Liver (tissue), 9 donors: ENCODE results near the gene PHF2. TPM values are rescaled to one million over a fixed set of nuclear protein-coding genes. Genes with fewer than 3 reads are reported as not detected.

Experiments used
- DNase-seq: peaks from one replicate; pipeline ENCODE4 v3.0.0-alpha.2; 2017; ENCODE audit warnings: low spot score
- H3K27ac ChIP-seq, 2 donors: one replicate each; pipeline ENCODE4 v1.7.0; 2013; ENCODE audit warnings: inconsistent platforms in 2 of 2, low read length in 2 of 2, control low read depth in 1 of 2, low read depth in 1 of 2, mild to moderate bottlenecking in 1 of 2
- H3K27me3 ChIP-seq, 4 donors: one replicate each; pipeline versions ENCODE4 v1.6.1 to v1.7.0; 2013; ENCODE audit warnings: low read length in 3 of 4, inconsistent platforms in 1 of 4, mild to moderate bottlenecking in 1 of 4, moderate library complexity in 1 of 4; ENCODE audit not compliant: control insufficient read depth in 4 of 4, insufficient read depth in 4 of 4
- H3K36me3 ChIP-seq, 4 donors: one replicate each; pipeline versions ENCODE4 v1.6.1 to v1.7.0; 2013; ENCODE audit warnings: low read length in 3 of 4, mild to moderate bottlenecking in 3 of 4, low read depth in 1 of 4, moderate library complexity in 1 of 4; ENCODE audit not compliant: control insufficient read depth in 4 of 4, insufficient read depth in 3 of 4
- H3K4me1 ChIP-seq, 4 donors: one replicate each; pipeline versions ENCODE4 v1.6.1 to v1.7.0; 2013; ENCODE audit warnings: low read length in 3 of 4, mild to moderate bottlenecking in 3 of 4, moderate library complexity in 1 of 4; ENCODE audit not compliant: control insufficient read depth in 4 of 4, insufficient read depth in 4 of 4
- H3K4me3 ChIP-seq, 3 donors: one replicate each; pipeline versions ENCODE4 v1.6.1 to v1.7.0; 2013; ENCODE audit warnings: low read length in 3 of 3, control low read depth in 1 of 3, low read depth in 1 of 3, mild to moderate bottlenecking in 1 of 3
- H3K9ac ChIP-seq, 2 donors: one replicate each; pipeline ENCODE4 v1.7.0; 2013; ENCODE audit warnings: low read length in 2 of 2, mild to moderate bottlenecking in 2 of 2, moderate library complexity in 2 of 2, control low read depth in 1 of 2, low read depth in 1 of 2
- H3K9me3 ChIP-seq, 4 donors: one replicate each; pipeline versions ENCODE4 v1.6.1 to v1.7.0; 2013; ENCODE audit warnings: low read length in 3 of 4; ENCODE audit not compliant: control insufficient read depth in 4 of 4
- FOXA2 ChIP-seq: IDR thresholded peaks from 2 replicates; pipeline ENCODE4 v1.6.1; 2016; ENCODE audit warnings: antibody characterized with exemption
- HNF4A ChIP-seq, 2 donors: conservative IDR thresholded peaks; 2 replicates each; pipeline ENCODE4 v1.6.1; 2016; ENCODE audit warnings: antibody characterized with exemption in 2 of 2, mild to moderate bottlenecking in 2 of 2
- HNF4G ChIP-seq: IDR thresholded peaks from 2 replicates; pipeline ENCODE4 v1.6.1; 2016; ENCODE audit warnings: antibody characterized with exemption
- JUND ChIP-seq, 2 donors: IDR thresholded peaks; 2 replicates each; pipeline ENCODE4 v1.6.1; 2016; ENCODE audit warnings: antibody characterized with exemption in 2 of 2
- RXRA ChIP-seq, 2 donors: IDR thresholded peaks; 2 replicates each; pipeline ENCODE4 v1.6.1; 2017 to 2018; ENCODE audit warnings: antibody characterized with exemption in 2 of 2, mild to moderate bottlenecking in 1 of 2
- TAF1 ChIP-seq: conservative IDR thresholded peaks from 2 replicates; pipeline ENCODE4 v1.6.1; 2016; ENCODE audit warnings: antibody characterized with exemption, mild to moderate bottlenecking
- WGBS: extraction: QIAGEN DNeasy Blood & Tissue Kit; methylation state at CpG from one replicate; pipeline ENCODE4 v1.1.7; 2013; 5-methylcytosine and 5-hydroxymethylcytosine counted together
- polyA plus RNA-seq, 2 donors: library from polyadenylated mRNA; stranded (reverse) in 1 of 2; unstranded in 1 of 2; fragments of 200-250 nt in 1 of 2; fragments of >200 nt in 1 of 2; fragmentation: Nextera tagmentation in 1 of 2; extraction: Ambion mirVana in 1 of 2; gene quantifications; one replicate each; pipeline versions ENCODE4 v1.2.1 to v1.2.3, GENCODE V29; 2013 to 2015
- total RNA-seq, 2 donors: library from RNA; depleted of rRNA; stranded (reverse); fragments of >200 nt; gene quantifications; one replicate each; pipeline ENCODE4 v1.2.3, GENCODE V29; 2014
- TF ChIP-seq, protein P1 (sequence below): IDR thresholded peaks from 2 replicates; pipeline ENCODE4 v1.6.1; 2016; ENCODE audit warnings: antibody characterized with exemption, mild to moderate bottlenecking
- TF ChIP-seq, protein P2 (sequence below): IDR thresholded peaks from 2 replicates; pipeline ENCODE4 v1.6.1; 2016; ENCODE audit warnings: antibody characterized with exemption
- TF ChIP-seq, protein P3 (sequence below): fragments of 150-350 bp; IDR thresholded peaks from 2 replicates; pipeline ENCODE4 v1.5.1; 2017; ENCODE audit warnings: improper control_type of control experiment, low read depth, low read length; ENCODE audit not compliant: missing input control
- donor health status: healthy.
- donor health status: healthy.
- donor health status: healthy.
- donor health status: healthy.
- donor health status: healthy.

The PHF2 gene
- total and polyA plus RNA-seq, 4 donors, result 2.3 to 8.6 (median 6.7) TPM

DNA sequence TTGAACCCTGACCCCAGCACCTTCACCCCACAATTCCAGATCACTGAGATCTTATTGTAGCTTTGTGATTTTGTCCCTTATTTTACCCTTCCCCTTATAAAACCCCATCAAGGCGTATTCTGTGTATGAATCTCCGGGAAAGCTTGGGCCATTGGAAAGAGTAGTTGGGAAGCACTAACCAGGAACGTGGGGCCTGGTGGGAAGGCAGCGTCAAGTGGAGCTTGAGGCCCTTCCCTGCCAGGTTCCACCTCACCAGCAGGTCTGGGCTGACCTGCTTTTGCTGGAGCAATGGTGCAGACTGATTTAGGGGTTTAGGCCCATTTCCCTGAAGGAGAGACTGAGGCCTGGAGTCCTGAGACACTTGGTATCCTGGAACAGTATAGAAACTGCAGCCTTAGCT is 9.3 kb downstream of the PHF2 start:
- WGBS, result 97% methylated on average over 4 of the region's 4 CpGs
- peaks cover 6 to 23% (median 19%) of the 10 kb centered on the region in 4 donors for H3K4me1 ChIP-seq
- no peak overlapping the region for H3K4me3 ChIP-seq
- no peak overlapping the region for H3K27ac ChIP-seq
- H3K9me3 ChIP-seq, result no peaks in the 10 kb centered on the region
- DNase-seq, result no peak
- TF ChIP-seq HNF4G, result no peak
- TF ChIP-seq, protein P1, sequence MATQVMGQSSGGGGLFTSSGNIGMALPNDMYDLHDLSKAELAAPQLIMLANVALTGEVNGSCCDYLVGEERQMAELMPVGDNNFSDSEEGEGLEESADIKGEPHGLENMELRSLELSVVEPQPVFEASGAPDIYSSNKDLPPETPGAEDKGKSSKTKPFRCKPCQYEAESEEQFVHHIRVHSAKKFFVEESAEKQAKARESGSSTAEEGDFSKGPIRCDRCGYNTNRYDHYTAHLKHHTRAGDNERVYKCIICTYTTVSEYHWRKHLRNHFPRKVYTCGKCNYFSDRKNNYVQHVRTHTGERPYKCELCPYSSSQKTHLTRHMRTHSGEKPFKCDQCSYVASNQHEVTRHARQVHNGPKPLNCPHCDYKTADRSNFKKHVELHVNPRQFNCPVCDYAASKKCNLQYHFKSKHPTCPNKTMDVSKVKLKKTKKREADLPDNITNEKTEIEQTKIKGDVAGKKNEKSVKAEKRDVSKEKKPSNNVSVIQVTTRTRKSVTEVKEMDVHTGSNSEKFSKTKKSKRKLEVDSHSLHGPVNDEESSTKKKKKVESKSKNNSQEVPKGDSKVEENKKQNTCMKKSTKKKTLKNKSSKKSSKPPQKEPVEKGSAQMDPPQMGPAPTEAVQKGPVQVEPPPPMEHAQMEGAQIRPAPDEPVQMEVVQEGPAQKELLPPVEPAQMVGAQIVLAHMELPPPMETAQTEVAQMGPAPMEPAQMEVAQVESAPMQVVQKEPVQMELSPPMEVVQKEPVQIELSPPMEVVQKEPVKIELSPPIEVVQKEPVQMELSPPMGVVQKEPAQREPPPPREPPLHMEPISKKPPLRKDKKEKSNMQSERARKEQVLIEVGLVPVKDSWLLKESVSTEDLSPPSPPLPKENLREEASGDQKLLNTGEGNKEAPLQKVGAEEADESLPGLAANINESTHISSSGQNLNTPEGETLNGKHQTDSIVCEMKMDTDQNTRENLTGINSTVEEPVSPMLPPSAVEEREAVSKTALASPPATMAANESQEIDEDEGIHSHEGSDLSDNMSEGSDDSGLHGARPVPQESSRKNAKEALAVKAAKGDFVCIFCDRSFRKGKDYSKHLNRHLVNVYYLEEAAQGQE, result no peak
- TF ChIP-seq, protein P2, sequence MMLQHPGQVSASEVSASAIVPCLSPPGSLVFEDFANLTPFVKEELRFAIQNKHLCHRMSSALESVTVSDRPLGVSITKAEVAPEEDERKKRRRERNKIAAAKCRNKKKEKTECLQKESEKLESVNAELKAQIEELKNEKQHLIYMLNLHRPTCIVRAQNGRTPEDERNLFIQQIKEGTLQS, result no peak
- no peaks in the 10 kb centered on the region for H3K27me3 ChIP-seq
- H3K9ac ChIP-seq, result no peak overlapping the region
- no peaks in the 10 kb centered on the region for H3K36me3 ChIP-seq

DNA sequence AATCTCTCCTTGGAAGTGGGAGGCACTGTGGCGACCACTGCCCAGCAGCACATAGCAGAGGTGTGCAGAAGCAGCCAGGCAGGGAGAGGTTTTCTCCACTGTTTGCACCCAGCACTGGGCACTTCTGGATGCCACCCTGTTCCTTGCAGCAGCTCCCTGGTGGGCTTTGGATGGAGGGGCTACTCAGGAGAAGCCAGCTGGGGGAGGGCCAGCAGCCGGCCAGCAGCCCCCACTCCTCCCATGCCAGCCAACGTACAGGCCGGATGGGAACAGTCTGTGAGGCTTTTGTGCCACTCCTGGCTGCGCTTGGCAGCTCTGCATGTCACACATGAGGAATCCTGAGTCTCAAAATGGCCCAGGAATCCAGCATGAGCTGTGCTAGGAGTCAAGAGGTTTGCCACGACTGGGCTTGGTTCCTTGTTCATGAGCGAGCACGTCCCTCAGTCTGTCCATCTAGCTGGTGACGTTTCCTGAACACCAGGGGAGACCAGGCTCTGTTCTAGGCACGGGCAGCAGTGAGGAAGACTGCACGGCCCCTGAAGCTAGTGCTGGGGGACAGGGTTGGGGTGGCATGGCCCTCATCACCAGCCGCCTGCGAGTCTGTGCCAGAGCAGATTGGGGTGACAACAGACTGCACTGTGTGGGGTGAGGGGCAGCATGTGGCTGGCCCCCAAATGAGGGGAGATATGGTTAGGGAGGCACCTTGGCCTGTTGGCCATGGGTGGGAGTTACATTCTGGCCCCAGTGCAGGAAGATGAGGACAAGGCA is 10.1 kb downstream of the PHF2 start:
- no peak for DNase-seq
- H3K27ac ChIP-seq, result no peak overlapping the region
- peaks cover 4 to 15% (median 11%) of the 10 kb centered on the region in 4 donors for H3K4me1 ChIP-seq
- WGBS, result 96% methylated on average over 13 of the region's 13 CpGs
- H3K36me3 ChIP-seq, result no peaks in the 10 kb centered on the region
- no peaks in the 10 kb centered on the region for H3K9me3 ChIP-seq
- H3K9ac ChIP-seq, result no peak overlapping the region
- no peaks in the 10 kb centered on the region for H3K27me3 ChIP-seq
- H3K4me3 ChIP-seq, result no peak overlapping the region
- TF ChIP-seq RXRA (IDR thresholded peaks at IDR 0.05) (no peak), FOXA2 (no peak), HNF4A (conservative IDR thresholded peaks at IDR 0.05) (no peak)
- TF ChIP-seq, protein P3, sequence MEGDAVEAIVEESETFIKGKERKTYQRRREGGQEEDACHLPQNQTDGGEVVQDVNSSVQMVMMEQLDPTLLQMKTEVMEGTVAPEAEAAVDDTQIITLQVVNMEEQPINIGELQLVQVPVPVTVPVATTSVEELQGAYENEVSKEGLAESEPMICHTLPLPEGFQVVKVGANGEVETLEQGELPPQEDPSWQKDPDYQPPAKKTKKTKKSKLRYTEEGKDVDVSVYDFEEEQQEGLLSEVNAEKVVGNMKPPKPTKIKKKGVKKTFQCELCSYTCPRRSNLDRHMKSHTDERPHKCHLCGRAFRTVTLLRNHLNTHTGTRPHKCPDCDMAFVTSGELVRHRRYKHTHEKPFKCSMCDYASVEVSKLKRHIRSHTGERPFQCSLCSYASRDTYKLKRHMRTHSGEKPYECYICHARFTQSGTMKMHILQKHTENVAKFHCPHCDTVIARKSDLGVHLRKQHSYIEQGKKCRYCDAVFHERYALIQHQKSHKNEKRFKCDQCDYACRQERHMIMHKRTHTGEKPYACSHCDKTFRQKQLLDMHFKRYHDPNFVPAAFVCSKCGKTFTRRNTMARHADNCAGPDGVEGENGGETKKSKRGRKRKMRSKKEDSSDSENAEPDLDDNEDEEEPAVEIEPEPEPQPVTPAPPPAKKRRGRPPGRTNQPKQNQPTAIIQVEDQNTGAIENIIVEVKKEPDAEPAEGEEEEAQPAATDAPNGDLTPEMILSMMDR, result no peak

DNA sequence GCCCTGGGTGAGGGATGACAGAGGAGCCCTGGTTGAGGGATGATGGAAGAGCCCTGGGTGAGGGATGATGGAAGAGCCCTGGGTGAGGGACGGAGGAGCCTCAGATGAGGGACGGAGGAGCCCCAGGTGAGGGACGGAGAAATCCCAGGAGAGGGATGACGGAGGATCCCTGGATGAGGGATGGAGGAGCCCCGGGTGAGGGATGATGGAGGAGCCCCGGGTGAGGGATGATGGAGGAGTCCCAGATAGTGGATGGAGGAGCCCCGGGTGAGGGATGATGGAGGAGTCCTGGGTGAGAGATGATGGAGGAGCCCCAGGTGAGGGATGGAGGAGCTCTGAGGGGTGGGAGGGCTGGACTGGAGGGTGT is 10.9 kb downstream of the PHF2 start:
- H3K36me3 ChIP-seq, result no peaks in the 10 kb centered on the region
- DNase-seq, result no peak
- H3K4me3 ChIP-seq, result no peak overlapping the region
- no peak overlapping the region for H3K27ac ChIP-seq
- WGBS, result 94% methylated on average over 7 of the region's 7 CpGs
- peaks cover 2 to 7% (median 4%) of the 10 kb centered on the region in 4 donors for H3K4me1 ChIP-seq
- H3K9ac ChIP-seq, result no peak overlapping the region
- TF ChIP-seq TAF1, result no peak
- TF ChIP-seq JUND (IDR thresholded peaks at IDR 0.05), result no peak
- TF ChIP-seq, protein P2, result no peak
- no peak for TF ChIP-seq FOXA2
- TF ChIP-seq RXRA (IDR thresholded peaks at IDR 0.05), result no peak
- H3K9me3 ChIP-seq, result no peaks in the 10 kb centered on the region
- H3K27me3 ChIP-seq, result no peaks in the 10 kb centered on the region
